Osteocyte (in vitro differentiated cells): Measurements from ENCODE around the gene SLC1A3. TPM values are rescaled to one million over a fixed set of nuclear protein-coding genes. Genes with fewer than 3 reads are reported as not detected.
A peak's percentile ranks its signal among the peaks of the same experiment; 100 is the strongest.

Experiments used
- DNase-seq: peaks from one replicate; pipeline ENCODE4 v3.0.0; 2021; ENCODE audit warnings: mixed read lengths; ENCODE audit not compliant: unreplicated experiment; ENCODE audit errors: extremely low spot score
- H3K27ac Mint-ChIP-seq: one replicate; pipeline ENCODE4 v1.8.0; 2021; ENCODE audit warnings: mild to moderate bottlenecking, mixed read lengths; ENCODE audit not compliant: unreplicated experiment
- H3K27me3 Mint-ChIP-seq: one replicate; pipeline ENCODE4 v1.8.0; 2021; ENCODE audit warnings: mixed read lengths; ENCODE audit not compliant: unreplicated experiment
- H3K36me3 Mint-ChIP-seq: one replicate; pipeline ENCODE4 v1.8.0; 2021; ENCODE audit warnings: mixed read lengths; ENCODE audit not compliant: unreplicated experiment
- H3K4me1 Mint-ChIP-seq: one replicate; pipeline ENCODE4 v1.8.0; 2021; ENCODE audit warnings: mixed read lengths; ENCODE audit not compliant: unreplicated experiment
- H3K4me3 Mint-ChIP-seq: one replicate; pipeline ENCODE4 v1.8.0; 2021; ENCODE audit warnings: mild to moderate bottlenecking, moderate library complexity, mixed read lengths; ENCODE audit not compliant: unreplicated experiment
- H3K9me3 Mint-ChIP-seq: one replicate; pipeline ENCODE4 v1.8.0; 2021; ENCODE audit warnings: mixed read lengths; ENCODE audit not compliant: unreplicated experiment
- total RNA-seq: library from RNA; stranded (reverse); gene quantifications from 2 replicates; pipeline ENCODE4 v1.2.1, GENCODE V29; 2021
- TF ChIP-seq, protein P1 (sequence below): fragments of 200-600 bp; sonication (generic); IDR thresholded peaks from 2 replicates; pipeline ENCODE4 v1.5.0; 2021; ENCODE audit warnings: antibody characterized with exemption, mild to moderate bottlenecking, moderate library complexity

SLC1A3 gene
- total RNA-seq, 1 donor from 2014 or later = 19.9 TPM

DNA sequence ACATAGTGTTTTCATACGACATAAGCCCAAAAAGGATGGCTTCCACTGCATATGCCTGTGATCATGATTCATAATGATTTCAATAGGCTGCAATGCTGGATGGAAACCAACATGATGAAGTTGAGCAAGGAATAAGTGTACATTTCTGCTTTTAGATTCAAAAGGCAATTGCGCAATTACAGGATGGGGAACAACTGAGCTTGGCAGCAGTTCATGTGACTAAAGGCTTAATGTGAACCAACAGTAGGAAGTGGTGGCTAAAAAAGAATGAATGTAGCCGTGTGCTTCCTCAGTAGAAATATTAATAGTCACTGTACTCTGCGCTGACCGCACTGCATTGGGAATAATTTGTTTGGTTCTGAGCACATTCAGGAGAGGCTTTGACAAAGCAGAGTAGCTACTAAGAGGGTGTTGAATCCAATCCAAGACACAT is 51.2 kb downstream of the SLC1A3 start:
- Mint-ChIP-seq H3K4me3 (no peak overlapping the region), H3K27me3 (peaks cover 29% of the 10 kb centered on the region), H3K36me3 (peaks cover 6% of the 10 kb centered on the region), H3K9me3 (no peaks in the 10 kb centered on the region), H3K4me1 (peaks cover 18% of the 10 kb centered on the region), H3K27ac (peak overlapping the region; percentile 68)
- TF ChIP-seq, protein P1, sequence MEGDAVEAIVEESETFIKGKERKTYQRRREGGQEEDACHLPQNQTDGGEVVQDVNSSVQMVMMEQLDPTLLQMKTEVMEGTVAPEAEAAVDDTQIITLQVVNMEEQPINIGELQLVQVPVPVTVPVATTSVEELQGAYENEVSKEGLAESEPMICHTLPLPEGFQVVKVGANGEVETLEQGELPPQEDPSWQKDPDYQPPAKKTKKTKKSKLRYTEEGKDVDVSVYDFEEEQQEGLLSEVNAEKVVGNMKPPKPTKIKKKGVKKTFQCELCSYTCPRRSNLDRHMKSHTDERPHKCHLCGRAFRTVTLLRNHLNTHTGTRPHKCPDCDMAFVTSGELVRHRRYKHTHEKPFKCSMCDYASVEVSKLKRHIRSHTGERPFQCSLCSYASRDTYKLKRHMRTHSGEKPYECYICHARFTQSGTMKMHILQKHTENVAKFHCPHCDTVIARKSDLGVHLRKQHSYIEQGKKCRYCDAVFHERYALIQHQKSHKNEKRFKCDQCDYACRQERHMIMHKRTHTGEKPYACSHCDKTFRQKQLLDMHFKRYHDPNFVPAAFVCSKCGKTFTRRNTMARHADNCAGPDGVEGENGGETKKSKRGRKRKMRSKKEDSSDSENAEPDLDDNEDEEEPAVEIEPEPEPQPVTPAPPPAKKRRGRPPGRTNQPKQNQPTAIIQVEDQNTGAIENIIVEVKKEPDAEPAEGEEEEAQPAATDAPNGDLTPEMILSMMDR = no peak
- DNase-seq = no peak

DNA sequence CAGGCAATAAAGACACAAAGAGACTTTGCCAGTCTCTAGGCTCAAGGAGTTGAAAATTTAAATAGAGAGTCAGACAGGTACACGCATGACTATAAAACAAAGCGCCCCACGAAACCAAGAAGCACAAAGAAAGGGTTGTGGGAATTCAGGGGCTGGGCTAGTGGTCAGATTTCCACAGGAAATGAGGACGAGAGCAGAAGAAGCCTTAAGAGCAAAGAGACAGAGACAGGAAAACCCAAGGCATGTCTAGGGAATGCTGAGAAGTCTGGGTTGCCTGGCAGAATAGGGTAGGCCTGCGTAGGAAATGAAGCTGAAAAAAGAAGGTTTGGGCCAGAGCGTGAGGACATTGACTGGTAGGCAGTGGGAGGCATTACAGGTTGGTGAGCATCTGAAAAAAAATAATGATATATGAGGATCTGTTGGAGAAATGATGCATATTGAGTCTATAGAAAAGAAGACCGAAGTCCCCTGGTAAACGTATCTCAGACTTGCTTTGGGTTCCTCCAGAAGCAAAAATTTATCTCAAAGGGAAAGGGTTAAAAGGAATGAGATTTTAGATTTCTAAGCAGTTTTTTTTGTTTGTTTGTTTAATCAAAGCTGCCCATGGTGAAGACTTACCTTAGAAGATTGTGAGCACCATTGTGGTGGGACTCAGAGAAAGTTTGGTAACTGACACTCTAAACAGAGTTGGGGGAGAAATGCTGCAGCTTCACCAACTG is 51.8 kb downstream of the SLC1A3 start:
- Mint-ChIP-seq H3K9me3 (no peaks in the 10 kb centered on the region), H3K4me1 (peaks cover 22% of the 10 kb centered on the region), H3K27me3 (peaks cover 29% of the 10 kb centered on the region), H3K4me3 (no peak overlapping the region), H3K27ac (peak overlapping the region; percentile 68), H3K36me3 (peaks cover 6% of the 10 kb centered on the region)
- DNase-seq = no peak
- TF ChIP-seq, protein P1 = no peak

DNA sequence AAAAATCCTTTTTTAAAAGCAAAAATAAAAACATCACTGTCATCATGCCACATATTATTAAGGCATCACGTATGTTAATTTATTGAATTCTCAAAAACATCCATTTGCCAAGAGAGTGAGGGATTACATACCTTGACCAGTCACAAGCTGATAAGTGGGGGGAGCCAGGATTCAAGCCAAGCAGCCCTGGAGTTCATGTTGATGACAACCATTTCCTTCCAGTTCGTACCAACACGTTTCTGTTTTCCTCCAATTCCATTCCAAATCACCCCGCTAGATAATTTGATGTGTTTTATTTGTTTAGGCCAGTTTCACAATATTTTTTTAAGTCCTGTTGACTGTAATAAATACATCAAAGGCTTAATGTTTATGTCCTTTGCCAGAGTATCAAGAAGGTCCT is 53.0 kb downstream of the SLC1A3 start:
- no peak overlapping the region for H3K4me3 Mint-ChIP-seq
- TF ChIP-seq, protein P1 = no peak
- DNase-seq = no peak
- H3K27ac Mint-ChIP-seq = no peak overlapping the region
- no peaks in the 10 kb centered on the region for H3K9me3 Mint-ChIP-seq
- peaks cover 27% of the 10 kb centered on the region for H3K27me3 Mint-ChIP-seq
- H3K36me3 Mint-ChIP-seq = peaks cover 3% of the 10 kb centered on the region
- H3K4me1 Mint-ChIP-seq = peaks cover 24% of the 10 kb centered on the region

DNA sequence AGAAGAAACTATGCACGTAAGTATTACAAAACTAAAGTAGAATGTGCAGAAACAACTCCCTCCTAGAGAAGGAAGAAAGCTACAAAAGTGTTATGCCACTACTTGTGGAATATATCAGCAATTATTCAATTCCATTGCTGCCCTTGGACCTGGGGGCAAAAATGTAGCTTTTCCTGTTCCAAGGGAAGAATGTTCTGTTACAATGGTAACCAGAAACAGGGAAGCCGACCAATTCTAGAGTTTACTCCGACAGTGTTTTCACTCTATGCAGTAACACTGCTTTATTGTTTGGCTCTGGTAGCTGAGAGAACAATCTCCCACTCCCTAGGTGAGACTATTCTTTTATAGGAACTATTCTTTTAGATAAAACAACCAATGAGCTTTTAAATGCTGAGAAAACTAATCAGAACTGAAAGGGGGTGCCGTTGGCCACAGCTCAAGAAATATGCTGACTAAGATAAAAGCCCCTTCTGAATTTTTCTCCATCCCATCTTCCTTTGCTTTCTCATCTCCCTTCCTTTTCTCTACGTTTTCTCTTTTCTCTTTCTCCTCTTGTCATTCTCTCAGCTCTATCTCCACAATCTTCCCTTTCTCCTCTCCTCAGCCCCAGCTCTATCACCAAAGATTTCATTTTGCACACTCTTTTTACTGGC is 54.1 kb downstream of the SLC1A3 start:
- H3K36me3 Mint-ChIP-seq = peaks cover 4% of the 10 kb centered on the region
- no peak overlapping the region for H3K4me3 Mint-ChIP-seq
- no peak for DNase-seq
- TF ChIP-seq, protein P1 = no peak
- no peak overlapping the region for H3K27ac Mint-ChIP-seq
- peaks cover 18% of the 10 kb centered on the region for H3K27me3 Mint-ChIP-seq
- H3K4me1 Mint-ChIP-seq = peaks cover 24% of the 10 kb centered on the region
- no peaks in the 10 kb centered on the region for H3K9me3 Mint-ChIP-seq

DNA sequence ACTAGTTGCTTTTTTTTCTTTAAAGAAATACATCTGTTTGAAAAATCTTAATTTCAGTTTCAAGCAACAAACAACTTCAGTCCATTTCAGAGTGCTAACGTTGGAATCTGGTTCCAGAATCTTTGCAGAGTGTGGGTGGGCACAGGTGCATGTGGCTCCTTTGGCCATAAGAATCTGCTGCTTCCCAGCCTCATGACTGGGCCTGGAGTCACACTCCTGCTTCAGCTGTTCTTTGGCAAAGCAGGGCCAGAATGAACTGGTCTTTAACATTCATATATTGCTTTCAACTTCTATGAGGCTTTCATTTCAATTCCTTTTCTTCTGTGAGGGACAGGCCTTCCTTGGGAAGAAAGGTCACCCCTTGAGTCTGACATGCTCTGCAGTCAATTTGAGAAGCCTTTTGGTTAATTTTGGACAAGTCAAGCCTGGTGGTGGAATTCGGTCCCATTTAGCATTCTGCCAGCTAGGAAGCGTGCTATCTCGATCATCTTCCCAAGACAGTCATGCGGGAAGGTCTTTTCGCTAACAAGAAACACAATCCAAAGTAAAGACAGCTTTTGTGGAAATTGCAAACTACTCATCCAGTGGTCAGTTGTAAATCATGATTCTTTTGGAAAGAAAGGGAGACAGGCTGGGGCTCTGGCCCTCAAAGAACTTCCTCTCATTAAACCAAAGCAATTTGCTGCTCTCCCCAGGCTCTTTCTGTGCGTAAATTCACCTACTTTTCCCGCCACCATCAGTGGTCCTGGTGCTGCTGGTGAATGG is 55.2 kb downstream of the SLC1A3 start:
- Mint-ChIP-seq H3K4me3 (no peak overlapping the region), H3K4me1 (peaks cover 26% of the 10 kb centered on the region), H3K9me3 (no peaks in the 10 kb centered on the region), H3K36me3 (peaks cover 4% of the 10 kb centered on the region), H3K27ac (no peak overlapping the region), H3K27me3 (peaks cover 25% of the 10 kb centered on the region)
- TF ChIP-seq, protein P1 = no peak
- no peak for DNase-seq
